Kidney glomerular epithelial cell (primary cell): Measurements from ENCODE around the gene TNNI3.
A peak's percentile ranks its signal among the peaks of the same experiment; 100 is the strongest.

Experiments used
- DNase-seq: peaks from one replicate; lab custom pipeline; 2025; lab: John Stamatoyannopoulos, UW

The TNNI3 gene

DNA sequence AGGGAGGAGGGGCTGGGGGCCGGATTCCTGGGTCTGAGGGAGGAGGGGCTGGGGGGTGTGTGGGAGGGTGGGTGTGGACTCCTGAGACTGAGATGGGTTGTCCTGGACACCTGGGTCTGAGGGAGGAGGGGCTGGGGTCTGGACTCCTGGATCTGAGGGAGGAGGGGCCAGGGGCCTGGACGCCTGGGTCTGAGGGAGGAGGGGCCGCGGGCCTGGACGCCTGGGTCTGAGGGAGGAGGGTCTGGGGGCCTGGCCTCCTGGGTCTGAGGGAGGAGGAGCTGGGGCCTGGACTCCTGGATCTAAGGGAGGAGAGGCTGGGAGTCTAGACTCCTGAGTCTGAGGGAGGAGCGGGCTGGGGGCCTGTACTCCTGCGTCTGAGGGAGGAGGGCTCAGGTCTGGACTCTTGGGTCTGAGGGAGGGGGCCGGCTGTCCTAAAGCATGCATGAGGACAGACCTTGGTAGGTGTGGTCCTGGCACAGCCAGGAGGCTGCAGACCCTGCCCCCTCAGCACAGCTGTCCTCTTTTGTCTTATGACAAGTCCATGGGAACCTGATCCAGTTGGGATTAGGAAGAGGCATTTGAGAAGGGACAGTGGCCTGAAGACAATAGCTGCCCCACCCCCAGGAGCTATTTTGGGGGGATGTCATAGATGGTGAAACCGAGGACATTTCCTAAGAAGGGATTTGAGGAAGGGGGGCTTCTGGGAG, 9.8 kb downstream of the TNNI3 start:
- no peak for DNase-seq

DNA sequence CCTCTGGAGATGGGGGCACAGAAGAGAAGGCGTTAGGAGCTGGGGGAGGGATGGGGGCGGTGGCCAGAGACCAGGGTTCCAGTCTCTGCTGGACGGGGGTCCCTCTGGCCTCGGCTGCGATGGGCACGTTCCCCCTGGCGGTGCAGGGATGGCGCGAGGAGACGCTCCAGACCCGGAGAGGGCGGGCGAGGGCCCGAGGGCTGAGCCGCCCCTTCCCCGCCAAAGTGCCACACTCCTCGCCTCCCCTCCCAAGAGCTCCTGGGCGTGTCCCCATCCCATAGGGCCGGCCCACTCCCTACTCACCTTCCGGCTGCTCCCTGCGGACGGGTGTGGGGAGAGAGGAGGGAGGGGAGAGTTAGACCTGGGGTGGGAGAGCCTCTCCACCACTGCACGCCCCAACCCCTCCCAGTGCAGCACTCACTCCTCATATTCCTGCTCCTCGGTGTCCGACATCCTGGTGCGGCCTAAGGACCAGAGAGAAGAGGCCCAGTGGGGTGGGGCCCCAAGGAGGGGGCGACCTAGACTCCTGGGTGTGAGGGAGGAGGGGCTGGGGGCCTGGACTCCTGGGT, 10.7 kb downstream of the TNNI3 start:
- no peak for DNase-seq

DNA sequence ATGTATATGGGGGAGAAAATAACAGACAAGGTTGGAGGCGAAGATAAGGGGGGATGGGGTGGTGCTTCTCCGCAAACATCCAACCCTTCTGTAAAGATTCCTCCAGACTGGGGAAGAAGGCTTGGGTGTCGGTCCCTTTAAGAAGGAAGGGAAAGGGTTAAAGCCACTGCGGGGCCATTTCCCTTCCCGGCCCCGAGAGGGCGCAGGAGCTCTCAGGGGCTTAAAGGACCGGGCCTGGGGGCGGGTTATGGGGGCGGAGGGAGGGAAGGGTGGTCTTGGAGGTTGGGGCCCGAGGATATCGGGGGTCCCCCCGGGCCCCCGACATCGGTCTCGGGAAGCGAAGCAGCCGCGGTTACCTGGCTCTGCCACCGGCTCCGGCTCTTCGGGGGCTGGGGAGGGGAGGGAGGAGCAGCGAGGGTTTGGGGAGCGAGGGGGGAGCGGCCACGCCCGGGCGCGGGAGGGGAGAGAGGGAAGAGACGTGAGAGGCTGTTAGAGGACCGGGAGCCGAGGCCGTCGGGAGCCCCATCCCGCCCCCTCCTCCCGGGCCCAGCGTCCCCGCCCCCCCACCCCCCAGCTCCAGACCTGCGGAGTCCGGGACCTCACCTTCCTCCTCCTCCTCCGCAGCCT, 11.3 kb downstream of the TNNI3 start:
- DNase-seq, result no peak

DNA sequence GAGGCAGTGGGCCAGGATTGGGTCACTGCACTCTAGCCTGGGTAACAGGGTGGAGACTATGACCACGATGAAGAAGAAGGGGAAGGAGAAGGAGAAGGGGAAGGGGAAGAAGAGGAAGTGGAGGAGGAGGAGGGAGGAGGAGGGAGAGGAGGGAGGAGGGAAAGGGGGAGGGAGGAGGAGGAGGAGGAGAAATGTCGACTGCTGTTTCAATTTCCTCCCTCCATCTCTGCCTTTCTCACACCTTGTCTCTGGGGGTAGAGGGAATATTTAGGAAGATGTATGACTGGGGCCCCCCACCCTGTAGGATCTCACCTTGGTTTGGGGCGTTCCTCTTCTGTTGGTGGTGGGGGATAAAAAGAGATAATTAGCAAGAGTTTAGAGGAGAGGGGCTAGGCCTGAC, 12.3 kb downstream of the TNNI3 start:
- no peak for DNase-seq

DNA sequence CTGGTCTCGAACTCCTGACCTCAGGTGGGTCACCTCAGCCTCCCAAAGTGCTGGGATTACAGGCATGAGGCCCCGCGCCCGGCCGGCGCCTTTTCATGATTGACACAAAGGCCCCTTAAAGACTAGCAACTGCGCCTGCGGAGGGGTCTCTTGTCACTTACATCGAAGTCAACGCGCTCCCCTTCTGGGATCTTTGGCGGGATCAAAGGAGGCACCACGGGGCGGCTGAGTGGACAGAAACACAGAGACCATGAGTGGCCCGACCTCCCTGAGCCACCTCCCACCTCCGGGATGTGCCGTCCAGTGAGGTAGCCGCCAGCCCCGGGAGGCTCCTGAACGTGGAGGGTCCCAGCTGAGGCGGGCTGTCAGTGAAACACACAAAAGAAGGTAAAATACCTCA, 15.8 kb downstream of the TNNI3 start:
- no peak for DNase-seq

DNA sequence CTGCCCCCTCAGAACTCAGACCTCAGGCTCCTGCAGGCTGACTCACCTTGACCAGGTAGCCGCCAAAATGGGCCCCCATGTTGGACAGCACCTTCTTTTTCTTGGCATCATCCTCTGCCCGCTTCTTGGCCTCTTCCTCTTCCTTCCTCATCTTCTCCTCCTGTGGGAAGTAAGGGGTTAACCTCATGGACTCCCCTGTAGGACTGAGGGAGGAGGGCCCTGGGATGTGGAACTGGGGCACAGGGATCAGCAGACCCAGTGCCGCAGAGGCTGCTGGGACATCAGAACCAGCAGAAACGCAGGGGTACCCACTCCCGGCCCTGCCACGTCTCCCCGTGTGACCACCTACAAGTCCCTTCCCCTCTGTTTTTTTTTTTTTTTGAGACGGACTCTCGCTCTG, 19.6 kb downstream of the TNNI3 start:
- DNase-seq, result no peak

DNA sequence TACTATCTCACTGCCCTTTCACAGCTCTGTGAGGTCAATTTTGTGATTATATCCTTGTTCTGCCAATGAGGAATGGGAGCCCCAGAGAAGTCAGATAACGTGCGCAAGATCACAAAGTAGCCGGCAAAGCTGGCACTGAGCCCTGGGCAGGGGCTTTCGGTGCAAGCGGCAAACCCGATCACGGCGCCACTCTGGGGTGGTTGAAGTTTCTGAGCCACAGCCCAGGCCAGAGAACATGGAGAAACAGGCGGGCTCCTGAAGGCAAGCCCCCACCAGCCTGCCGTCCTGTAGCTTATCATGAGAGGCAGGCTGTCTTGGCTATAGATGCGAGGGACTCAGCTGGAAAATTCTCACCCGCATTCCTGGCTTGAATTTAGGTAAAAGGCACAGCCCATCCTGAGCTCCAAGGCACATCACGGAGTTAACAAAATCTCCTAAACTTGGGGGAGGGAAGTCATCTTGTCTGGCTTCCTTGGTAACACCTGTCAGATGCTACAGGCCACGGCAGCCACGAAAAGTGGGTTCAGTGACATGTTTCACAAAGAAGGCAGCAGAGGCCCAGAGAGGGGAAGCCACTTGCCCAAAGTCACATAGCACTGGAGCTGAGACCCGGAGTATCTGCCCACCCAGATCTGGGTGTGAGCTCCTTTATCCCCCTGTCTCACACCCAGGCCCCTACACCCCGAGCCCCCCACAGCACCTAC, 21.0 kb downstream of the TNNI3 start:
- DNase-seq, result no peak

DNA sequence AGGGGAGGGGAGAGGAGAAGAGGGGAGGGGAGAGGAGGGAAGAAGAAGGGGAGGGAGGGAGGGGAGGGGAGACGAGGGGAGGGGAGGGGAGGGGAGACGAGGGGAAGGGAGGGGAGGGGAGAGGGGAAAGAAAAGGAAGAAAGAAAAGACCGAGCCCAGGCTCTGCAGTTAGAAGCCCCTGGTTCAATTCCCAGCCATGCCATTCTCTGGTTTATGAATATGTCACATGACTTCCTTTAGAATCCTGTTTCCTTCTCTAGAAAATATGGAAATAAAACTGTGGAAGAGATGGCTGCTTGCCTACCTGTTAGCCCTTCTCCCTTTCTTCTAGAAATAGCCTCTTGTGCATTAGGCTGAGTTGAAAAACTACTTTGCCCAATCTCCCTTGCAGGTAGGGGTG, 22.8 kb downstream of the TNNI3 start:
- no peak for DNase-seq

DNA sequence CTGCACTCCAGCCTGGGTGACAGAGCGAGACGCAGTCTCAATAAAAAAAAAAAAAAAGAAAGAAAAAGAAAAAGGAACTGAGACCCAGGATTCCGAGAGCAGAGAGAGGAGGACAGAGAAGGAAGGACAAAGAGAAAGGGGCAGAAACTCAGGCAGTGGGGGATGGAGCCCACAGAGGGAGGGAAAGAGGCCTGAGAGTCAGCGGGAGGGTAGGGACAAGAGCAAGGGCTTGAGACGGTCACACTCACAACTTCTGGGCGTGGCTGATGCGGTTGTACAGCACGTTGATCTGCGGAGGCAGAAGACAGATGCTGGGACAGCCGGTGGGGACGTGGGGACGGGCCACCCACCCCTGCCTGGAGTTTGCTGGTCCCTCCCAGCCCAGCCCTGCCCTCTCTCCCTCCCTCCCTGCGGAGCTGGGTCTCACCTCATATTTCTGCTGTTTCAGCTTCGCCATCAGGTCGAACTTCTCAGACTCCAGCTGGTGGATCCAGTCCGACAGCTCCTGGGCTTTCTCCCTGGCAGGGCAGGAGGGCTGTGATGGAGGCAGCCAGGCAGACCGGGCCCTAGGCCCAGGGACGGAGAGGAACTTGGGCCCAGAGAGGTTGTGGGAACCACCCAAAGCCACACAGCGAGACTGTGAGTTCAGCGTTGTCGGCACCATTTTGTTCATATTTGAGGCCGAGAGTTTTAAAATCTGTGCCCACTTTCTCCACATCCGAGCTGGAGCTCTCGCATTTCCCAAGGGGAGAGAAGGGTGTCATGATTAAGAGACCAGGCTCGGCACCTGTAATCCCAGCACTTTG, 23.7 kb downstream of the TNNI3 start:
- DNase-seq, result no peak

DNA sequence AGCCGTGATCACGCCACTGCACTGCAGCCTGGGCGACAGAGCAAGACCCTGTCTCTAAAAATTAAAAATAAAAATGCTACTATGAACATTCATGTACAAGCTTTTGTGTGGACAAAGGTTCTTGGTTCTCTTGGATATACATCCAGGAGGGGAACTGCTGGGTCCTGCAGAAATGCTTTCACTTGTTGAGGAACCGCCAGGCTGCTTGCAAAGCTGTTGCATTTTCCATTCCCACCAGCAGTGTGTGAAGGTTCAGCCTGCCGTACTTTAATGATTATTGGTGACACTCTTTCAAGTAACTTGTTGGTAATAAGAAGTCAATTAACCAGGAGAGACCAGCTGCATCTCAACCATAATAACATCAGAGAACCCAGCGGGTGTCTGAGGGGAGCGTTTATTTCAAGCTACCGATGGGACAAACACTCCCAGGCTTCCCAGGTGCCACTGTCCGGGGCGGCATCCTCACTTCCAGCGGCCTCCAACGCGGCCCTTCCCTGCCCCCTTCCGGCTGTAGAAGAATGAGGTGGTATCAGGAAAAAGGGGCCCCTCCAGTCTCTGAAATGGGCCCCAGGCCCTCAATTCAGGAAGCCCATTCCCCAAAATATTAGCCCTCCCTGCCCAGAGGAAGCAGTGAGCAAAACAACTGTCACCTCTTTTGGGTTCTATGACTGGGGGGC, 24.9 kb downstream of the TNNI3 start:
- DNase-seq, result no peak

DNA sequence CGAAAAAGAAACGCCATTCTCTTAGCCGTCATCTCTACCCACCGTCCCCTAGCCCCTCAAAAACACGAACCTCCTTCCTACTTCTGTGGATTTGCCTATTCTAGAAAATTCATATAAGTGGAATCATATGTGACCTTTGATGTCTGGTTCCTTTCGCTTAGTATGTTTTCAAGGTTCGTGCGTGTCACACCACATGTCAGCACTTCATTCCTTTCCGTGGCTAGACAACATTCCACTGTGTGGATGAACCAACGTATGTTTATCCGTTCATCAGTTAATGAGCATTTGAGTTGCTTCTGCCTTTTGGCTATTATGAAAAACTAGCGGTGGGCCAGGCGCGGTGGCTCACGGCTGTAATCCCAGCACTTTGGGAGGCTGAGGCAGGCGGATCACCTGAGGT, 26.1 kb downstream of the TNNI3 start:
- no peak for DNase-seq

DNA sequence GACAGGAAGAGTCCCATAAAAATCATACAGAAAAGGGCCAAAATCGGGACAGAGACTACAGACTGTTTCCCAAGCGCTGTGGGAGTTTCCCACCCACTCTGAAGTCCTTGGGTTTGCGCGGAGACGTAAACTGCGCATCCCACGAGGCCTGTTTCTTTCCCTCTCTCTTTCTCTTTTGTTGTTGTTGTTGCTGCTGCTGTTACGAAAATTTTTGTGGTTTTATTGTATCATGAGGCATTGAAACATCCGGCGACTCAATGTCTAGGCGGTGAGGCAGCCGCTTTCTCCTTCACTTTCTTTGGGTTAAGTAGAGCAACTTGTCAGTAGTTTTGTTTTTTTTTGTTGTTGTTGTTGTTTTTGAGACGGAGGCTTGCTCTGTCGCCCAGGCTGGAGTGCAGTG, 38.5 kb downstream of the TNNI3 start:
- no peak for DNase-seq

DNA sequence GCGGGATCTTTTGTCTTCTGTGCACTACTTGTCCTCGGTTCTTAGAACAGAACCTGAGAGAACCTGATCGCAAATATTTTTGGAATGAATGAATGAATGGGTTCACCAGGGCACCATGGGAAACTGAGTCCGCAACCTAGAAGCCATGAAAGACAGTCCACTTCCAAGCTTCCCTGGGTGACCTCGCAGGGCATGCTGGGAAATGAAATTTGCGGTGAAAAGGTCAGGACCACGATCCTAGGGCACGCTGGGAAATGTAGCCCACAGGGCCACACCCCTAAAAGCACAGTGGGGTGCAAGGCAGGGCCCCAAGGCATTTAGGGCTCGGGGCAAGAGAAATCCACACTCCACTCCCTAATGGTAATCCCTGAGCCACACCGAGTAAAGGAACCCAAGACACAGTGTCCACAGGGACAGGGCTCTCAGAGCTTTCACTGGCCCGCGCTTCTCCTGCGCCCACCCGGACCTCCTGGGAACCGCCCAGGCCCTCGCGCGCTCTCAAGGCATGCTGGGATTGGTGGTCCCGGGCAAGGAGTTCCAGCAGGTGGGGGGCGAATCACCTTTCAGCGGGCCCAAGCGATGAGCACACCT, 39.0 kb downstream of the TNNI3 start:
- DNase-seq, result no peak

DNA sequence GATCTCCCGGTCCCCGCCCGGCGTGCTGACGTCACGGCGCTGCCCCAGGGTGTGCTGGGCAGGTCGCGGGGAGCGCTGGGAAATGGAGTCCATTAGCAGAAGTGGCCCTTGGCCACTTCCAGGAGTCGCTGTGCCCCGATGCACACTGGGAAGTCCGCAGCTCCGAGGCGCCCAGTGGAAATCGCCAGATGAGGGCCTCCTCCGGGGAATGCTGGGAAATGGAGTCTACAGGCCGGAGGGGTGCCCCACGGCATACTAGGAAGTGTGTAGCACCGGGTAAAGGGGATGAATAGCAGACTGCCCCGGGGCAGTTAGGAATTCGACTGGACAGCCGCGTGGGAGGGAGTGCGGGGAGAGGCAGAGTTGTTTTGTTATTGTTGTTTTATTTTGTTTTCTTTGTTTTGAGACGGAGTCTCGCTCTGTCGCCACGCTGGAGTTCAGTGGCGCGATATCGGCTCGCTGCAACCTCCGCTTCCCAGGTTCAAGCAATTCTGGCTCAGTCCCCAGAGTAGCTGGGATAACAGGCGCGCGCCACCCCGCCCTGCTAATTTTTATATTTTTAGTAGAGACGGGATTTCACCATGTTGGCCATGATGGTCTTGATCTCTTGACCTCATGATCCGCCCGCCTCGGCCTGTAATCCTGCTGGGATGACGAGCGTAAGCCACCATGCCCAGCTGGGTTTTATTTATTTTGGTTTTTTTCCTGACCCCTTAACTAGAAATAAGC, 39.7 kb downstream of the TNNI3 start:
- peak; percentile 99 for DNase-seq

DNA sequence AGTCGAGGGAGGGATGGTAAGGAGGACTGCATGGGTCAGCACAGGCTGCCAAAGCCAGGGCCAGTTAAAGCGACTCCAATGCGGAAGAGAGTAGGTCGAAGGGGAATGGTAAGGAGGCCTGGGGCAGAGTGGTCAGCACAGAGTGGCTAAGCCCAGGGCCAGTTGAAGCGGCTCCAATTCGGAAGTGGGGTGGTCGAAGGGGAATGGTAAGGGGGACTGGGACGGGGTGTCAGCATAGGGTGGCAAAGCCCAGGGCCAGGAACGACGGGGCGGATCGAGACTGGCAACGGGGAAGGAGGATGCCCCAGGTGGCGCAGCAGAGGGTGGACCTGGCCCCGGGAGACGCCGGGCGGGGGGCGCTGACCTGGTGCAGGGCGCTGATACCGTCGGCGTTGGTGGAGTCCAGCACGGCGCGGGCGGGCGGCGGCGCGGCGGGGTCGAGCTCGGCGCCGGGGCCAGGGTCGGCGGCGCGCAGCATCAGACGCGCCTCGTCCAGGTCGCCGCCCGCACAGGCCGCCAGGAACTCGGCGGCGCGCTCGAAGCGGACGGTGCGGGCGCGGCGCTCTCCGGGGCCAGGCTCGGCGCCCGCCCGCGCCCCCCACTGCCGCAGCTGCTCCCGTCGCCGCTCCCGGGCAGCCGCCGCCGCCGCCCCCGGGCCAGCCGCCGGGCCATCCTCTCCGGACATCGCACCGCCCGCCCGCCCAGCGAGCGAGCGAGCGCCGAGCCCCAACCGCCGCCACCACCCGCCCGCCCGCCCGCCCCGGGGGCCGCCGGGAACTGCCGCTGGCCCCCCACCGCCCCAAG, 40.5 kb downstream of the TNNI3 start, which contains the start of gene PPP1R12C:
Gene PPP1R12C, minus strand, starts transcription at position 779 of the 804 bp plus-strand sequence. Its CDS starts 94 bp downstream, at position 685.
- peak; percentile 7 for DNase-seq

DNA sequence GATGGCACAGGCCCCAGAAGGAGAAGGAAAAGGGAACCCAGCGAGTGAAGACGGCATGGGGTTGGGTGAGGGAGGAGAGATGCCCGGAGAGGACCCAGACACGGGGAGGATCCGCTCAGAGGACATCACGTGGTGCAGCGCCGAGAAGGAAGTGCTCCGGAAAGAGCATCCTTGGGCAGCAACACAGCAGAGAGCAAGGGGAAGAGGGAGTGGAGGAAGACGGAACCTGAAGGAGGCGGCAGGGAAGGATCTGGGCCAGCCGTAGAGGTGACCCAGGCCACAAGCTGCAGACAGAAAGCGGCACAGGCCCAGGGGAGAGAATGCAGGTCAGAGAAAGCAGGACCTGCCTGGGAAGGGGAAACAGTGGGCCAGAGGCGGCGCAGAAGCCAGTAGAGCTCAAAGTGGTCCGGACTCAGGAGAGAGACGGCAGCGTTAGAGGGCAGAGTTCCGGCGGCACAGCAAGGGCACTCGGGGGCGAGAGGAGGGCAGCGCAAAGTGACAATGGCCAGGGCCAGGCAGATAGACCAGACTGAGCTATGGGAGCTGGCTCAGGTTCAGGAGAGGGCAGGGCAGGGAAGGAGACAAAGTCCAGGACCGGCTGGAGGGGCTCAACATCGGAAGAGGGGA, 41.2 kb downstream of the TNNI3 start:
- DNase-seq, result peak; percentile 13

DNA sequence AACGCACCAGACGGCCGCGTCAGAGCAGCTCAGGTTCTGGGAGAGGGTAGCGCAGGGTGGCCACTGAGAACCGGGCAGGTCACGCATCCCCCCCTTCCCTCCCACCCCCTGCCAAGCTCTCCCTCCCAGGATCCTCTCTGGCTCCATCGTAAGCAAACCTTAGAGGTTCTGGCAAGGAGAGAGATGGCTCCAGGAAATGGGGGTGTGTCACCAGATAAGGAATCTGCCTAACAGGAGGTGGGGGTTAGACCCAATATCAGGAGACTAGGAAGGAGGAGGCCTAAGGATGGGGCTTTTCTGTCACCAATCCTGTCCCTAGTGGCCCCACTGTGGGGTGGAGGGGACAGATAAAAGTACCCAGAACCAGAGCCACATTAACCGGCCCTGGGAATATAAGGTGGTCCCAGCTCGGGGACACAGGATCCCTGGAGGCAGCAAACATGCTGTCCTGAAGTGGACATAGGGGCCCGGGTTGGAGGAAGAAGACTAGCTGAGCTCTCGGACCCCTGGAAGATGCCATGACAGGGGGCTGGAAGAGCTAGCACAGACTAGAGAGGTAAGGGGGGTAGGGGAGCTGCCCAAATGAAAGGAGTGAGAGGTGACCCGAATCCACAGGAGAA, 42.0 kb downstream of the TNNI3 start:
- no peak for DNase-seq

DNA sequence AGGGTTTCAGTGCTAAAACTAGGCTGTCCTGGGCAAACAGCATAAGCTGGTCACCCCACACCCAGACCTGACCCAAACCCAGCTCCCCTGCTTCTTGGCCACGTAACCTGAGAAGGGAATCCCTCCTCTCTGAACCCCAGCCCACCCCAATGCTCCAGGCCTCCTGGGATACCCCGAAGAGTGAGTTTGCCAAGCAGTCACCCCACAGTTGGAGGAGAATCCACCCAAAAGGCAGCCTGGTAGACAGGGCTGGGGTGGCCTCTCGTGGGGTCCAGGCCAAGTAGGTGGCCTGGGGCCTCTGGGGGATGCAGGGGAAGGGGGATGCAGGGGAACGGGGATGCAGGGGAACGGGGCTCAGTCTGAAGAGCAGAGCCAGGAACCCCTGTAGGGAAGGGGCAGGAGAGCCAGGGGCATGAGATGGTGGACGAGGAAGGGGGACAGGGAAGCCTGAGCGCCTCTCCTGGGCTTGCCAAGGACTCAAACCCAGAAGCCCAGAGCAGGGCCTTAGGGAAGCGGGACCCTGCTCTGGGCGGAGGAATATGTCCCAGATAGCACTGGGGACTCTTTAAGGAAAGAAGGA, 42.9 kb downstream of the TNNI3 start:
- no peak for DNase-seq
